ENCODE results near the gene RAB39B.

Gene RAB39B

DNA sequence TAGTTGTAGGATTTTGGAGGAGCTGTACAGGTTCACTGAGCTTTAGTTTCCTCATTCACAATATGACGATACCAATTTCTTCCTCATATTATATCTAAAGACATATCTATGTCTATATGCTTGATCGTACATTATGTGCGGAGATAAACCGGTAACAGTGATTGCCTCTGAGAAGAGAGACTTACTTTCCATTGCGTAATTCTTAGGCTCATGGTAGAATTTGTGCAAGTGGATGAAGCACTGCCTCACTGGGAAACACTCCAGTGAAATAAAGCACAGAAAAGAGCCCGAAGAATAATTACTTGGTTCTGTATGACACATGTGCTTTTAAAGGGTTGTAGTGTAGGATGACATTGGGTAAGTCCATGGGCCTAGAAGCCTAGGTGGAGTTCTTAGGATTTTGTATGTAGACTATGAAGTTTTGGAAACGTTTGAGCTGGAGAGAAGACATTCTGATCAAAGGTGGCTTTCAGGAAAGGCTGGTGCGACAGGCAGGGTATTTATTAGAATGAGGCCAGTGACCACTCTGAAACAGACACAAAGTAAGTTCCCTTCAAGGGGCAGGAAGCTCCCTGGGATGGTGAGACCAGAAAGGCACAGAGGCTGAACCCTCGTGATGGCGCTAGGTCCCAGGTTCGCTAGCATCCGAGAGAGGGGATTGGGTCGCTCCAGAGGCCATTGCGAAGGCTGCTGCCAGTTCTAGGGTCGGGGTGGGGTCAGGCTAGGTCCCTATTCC, 48.7 kb downstream of the RAB39B start:
- peak; percentile 24 for ATAC-seq
- DNase-seq: no peak

DNA sequence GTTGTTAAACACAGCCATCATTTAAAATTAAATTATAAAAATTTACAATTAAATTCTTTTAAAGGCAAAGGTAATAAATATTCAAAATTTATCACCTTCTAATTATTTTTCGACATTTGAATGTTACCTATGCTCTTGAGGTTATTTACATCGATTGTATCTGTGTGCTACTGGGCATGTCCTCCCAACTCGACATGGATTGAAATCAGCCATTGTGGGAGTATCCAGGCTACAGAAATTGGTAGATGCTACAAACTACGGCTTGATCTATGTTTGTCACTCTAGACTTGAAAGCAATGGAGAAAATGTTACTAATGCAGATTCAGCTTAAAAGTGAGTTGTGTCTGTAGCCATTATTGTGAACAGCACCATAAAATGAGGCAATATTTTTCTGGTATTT, 50.6 kb downstream of the RAB39B start:
- ATAC-seq (no peak), DNase-seq (no peak)

- no peak for ATAC-seq
- DNase-seq: no peak
Measured at GRCh38 chrX:155211208-155211607, 53.1 kb downstream of the RAB39B start.

Measured in stimulated activated naive CD8-positive, alpha-beta T cell treated with anti-CD3 and anti-CD28 coated beads, Interleukin-15, Interleukin-2, amounts not matched to agents 100 U/mL and 50 U/mL, for 24 hours (primary cell).